Stimulated activated CD4-positive, alpha-beta T cell treated with anti-CD3 and anti-CD28 coated beads, Interleukin-2, amount 100 ng/mL, for 4 hours (primary cell): ENCODE results near the gene EPB41L2.

Source experiments
- DNase-seq: peaks from one replicate; pipeline ENCODE4 v3.0.0-alpha.2; 2020; ENCODE audit warnings: low read depth

The EPB41L2 gene

DNA sequence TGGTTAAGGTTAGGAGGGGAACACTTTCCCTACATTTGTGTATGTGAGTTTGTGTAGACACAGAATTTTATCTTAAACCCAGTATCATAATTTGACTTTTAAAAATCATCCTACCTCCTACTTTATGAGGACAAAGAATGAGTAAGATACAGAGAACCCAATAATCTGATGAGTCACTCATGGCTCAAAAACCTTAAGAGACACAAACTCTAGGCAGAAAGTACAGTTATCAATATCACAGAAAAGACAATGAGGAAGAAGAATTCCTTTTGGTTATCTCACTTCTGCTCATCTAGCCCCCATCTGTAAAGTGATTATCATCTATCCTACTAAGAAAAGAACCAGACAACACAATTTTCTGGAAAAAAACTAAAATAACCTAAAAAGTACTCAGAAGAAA is 87.7 kb downstream of the EPB41L2 start:
- no peak for DNase-seq

- no peak for DNase-seq
Observed at GRCh38 chr6:130973521-130974277, 89.3 kb downstream of the EPB41L2 start.

DNA sequence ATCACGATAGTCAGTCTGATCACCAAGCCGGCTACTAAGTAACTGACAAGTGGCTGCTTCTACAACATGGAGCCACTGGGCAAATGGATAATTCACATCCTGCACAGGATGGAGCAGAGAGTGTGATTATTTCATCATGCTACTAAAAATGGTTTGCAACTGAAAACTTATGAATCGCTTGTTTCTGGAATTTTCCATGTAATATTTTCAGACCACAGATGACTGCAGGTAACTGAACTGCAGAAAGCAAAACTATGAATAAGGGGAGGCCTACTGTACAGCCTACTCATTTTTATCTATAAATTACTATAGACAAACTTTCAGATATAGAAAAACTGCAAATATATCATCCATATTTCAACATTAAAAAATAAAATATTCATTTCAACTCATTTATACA is 91.5 kb downstream of the EPB41L2 start:
- no peak for DNase-seq

- no peak for DNase-seq
Observed at GRCh38 chr6:130970839-130971410, 92.1 kb downstream of the EPB41L2 start.

GRCh38 chr6:130969791-130970491 is 93.1 kb downstream of the EPB41L2 start:
- no peak for DNase-seq

DNA sequence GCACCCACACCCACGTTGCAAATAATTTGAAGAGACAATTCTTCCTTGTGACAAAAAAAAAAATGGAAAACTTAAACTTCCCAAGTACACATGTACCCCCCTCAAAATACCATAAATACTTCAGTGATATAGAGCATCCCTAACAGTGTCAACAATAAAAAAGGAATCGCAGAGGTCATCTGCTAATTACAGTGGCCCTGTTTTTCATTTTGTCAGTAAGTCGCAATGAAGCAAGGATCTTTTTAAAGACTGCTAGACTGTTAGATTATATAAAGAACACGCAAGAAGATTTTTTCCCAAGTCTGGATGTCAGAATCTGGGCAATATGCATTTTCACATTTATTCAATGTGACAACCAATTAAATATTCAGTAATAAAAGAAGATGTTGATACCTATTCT is 93.9 kb downstream of the EPB41L2 start:
- DNase-seq: no peak

DNA sequence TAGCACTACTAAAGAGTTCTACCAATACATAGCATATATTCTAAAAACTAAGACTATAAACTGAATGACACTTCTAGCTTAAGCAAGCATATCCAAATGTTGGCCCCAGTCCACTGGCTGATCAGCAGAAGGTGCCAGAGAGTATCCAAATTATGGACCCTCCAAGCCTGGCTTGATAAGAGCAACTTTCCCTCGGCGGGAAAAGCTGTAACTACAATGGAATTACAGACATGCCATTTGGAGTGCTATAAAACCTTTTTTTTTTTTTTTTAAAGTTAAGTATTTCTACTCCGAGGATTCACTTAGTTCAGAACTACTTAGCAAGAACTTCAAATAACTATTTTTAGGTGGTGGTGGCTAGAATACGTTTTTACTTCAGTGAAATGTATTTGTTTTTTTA is 94.6 kb downstream of the EPB41L2 start:
- no peak for DNase-seq

DNA sequence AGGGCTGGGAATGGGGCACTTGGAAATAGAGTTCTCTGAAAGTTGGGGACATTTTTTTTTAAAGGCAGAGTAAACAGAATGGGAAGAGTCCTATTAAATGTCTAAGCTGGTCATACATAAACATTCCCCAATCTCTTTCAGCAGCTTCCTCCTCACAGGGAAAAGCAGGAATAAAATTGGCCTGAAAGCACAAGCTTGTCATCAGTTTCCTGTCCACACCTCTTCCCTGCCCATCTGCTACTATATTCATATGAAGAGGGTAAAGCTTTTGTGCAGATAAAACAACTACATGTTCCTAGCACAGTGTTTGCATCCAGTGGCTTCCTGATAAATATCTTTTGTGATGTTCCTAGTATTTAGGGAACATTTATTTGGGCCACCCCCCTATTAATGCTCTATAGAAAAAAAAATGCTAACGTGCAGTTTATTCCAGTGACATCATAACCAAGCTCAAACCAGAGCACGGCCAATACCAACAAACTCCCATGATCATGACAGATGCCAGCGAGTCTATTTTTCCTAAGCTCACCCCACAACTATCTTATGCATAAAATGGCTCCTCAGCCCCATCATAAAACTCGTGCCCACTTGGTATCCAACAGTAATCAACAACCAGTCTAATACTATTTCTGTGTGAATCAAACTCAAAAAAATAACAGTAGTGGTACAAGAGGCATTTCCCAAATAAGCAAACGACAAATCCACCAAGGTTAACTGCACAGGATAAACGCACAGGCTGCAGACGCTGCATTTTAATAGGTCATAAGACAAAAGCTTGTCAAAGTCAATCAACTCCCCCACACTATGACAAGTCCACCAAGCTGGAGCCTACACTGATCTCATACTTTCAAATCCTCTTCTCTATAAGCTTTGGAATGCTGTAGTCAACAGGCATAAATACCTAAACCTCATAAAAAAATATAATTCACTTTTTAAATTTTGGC is 95.3 kb downstream of the EPB41L2 start:
- DNase-seq: no peak

GRCh38 chr6:130966344-130966980 is 96.6 kb downstream of the EPB41L2 start:
- DNase-seq: no peak

- no peak for DNase-seq
Observed at GRCh38 chr6:130965656-130966055, 97.4 kb downstream of the EPB41L2 start.

- no peak for DNase-seq
Observed at GRCh38 chr6:130964808-130965604, 98.0 kb downstream of the EPB41L2 start.

GRCh38 chr6:130964289-130964688 is 98.8 kb downstream of the EPB41L2 start:
- DNase-seq: no peak

DNA sequence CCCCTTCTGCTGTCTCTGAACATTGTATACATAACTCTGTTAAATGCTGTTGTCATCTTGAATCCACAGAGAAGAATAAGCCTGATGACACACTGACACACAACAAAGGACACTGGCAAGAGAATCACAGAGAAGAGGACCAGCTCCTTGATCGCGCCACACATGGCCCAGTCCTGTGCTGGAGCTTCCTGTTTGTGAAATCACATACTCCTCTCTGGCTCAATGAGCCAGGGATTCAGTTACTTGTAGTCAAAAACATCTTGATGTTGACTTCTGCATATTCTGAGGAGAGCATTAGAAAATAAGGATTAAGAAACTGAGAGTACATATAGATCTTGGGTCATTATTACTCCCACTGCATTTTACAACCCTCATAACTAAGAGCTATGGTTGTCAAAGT is 100.1 kb downstream of the EPB41L2 start:
- no peak for DNase-seq

DNA sequence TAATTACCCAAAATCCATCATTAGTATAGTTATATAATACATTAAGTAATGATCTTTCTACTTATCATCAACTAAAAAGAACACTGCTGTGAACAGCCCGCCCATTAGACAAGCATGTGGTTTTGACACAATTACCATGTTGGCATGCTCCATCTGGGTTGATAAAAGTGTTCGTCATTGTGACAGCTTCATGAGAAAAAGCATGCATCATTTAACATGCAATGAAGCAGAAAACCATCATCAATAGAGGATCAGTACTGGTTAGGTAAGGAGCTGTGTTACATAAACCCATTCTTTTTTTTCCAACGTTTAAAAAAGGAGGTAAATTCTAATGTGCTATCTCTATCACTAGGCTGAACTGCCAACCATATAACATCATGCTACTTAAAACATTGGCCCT is 101.9 kb downstream of the EPB41L2 start:
- no peak for DNase-seq

GRCh38 chr6:130959951-130960350 is 103.1 kb downstream of the EPB41L2 start:
- DNase-seq: no peak

DNA sequence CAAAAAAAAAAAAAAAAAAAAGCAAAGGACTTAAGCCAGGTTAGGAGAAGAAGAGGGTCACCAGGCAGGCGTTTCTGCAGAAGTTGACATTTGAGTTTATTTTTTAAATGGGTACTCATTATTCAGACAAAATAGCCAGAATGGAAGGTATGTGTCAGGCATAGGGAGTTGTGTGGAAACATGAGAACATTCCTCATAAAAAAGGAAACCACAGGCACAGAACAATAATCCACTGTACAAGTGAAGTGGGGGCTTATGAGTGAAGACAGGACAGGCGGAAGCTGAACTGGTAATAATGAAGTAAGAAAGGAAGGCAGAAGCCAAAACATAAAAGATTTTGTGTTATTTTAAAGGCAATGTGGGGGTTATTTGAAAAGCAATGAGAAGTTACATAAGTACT is 104.6 kb downstream of the EPB41L2 start:
- no peak for DNase-seq

- no peak for DNase-seq
Observed at GRCh38 chr6:130955755-130956154, 107.3 kb downstream of the EPB41L2 start.

DNA sequence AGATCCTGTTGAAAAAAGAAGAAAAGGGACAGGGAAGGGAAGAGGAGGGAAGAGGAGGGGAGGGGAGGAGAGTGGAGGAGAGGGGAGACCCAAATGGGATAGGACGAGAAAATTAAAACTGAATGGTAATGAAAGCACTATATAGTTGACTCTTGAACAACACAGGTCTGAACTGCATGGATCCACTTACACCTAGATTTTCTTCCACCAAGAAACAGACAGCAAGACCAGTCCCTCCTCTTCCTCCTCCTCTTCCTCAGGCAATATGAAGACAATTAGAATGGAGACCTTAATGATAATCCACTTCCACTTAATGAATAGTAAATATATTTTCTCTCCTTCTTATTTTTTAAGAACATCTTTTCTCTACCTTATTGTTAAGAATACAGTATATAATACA is 113.5 kb downstream of the EPB41L2 start:
- no peak for DNase-seq

DNA sequence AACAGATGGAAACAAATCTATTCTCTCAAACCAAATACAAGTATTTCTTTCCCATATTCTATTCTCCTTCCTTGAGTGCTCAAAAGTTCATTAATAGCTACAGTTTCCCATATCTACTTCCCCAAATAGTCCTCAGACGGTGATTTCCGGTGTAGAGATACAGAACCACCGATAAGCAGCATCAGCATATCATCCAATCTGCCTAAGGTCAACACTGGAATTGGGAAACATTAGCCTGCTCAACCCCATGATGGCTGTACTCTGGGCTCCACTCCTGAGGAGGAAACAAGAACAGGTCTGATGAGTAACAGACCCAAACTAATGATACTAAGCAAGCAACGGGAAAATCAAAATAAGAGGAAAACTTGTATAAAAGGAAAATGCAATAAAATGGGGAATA is 115.6 kb downstream of the EPB41L2 start:
- no peak for DNase-seq

GRCh38 chr6:130946076-130946475 is 117.0 kb downstream of the EPB41L2 start:
- no peak for DNase-seq

GRCh38 chr6:130945401-130945919 is 117.6 kb downstream of the EPB41L2 start:
- no peak for DNase-seq
